Endodermal cell (in vitro differentiated cells): ENCODE measurements around the gene ADAMTSL4. TPM values are rescaled to one million over a fixed set of nuclear protein-coding genes. Genes with fewer than 3 reads are reported as not detected.

ENCODE experiments used
- DNase-seq: peaks from one replicate; pipeline ENCODE4 v3.0.0-alpha.2; 2017
- H3K27ac ChIP-seq: 2 replicates; pipeline ENCODE4 v1.5.1; 2013; ENCODE audit warnings: mild to moderate bottlenecking, low read depth, low read length, moderate library complexity
- H3K27me3 ChIP-seq: 2 replicates; pipeline ENCODE4 v1.6.1; 2013; ENCODE audit warnings: mild to moderate bottlenecking, low read length, moderate library complexity; ENCODE audit not compliant: insufficient read depth, control insufficient read depth, poor library complexity, severe bottlenecking
- H3K36me3 ChIP-seq: 2 replicates; pipeline ENCODE4 v1.7.0; 2013; ENCODE audit warnings: mild to moderate bottlenecking, low read length, moderate library complexity; ENCODE audit not compliant: control insufficient read depth, insufficient read depth
- H3K4me1 ChIP-seq: one replicate; pipeline ENCODE4 v1.7.0; 2013; ENCODE audit warnings: low read length; ENCODE audit not compliant: control insufficient read depth, insufficient read depth
- H3K4me3 ChIP-seq: 2 replicates; pipeline ENCODE4 v1.5.1; 2013; ENCODE audit warnings: mild to moderate bottlenecking, low read length, moderate library complexity
- H3K9ac ChIP-seq: 2 replicates; pipeline ENCODE4 v1.6.1; 2013; ENCODE audit warnings: mild to moderate bottlenecking, low read length, moderate library complexity; ENCODE audit not compliant: poor library complexity, severe bottlenecking; ENCODE audit errors: extremely low read depth
- H3K9me3 ChIP-seq: 2 replicates; pipeline ENCODE4 v1.6.1; 2013; ENCODE audit warnings: mild to moderate bottlenecking, low read length, moderate library complexity; ENCODE audit not compliant: control insufficient read depth
- H3K27ac Mint-ChIP-seq: 2 replicates; pipeline ENCODE4 v1.8.0; 2020; ENCODE audit warnings: mixed read lengths
- H3K27me3 Mint-ChIP-seq: 2 replicates; pipeline ENCODE4 v1.8.0; 2021; ENCODE audit warnings: mild to moderate bottlenecking, mixed read lengths; ENCODE audit not compliant: insufficient read depth
- H3K36me3 Mint-ChIP-seq: 2 replicates; pipeline ENCODE4 v1.8.0; 2020; ENCODE audit warnings: low read depth, mixed read lengths
- H3K4me1 Mint-ChIP-seq: 2 replicates; pipeline ENCODE4 v1.8.0; 2020; ENCODE audit warnings: mixed read lengths
- H3K4me3 Mint-ChIP-seq: 2 replicates; pipeline ENCODE4 v1.8.0; 2020; ENCODE audit warnings: mild to moderate bottlenecking, moderate library complexity, mixed read lengths
- H3K9me3 Mint-ChIP-seq: 2 replicates; pipeline ENCODE4 v1.8.0; 2020; ENCODE audit warnings: mild to moderate bottlenecking, mixed read lengths
- CTCF ChIP-seq: fragments of 200-600 bp; sonication (generic); conservative IDR thresholded peaks from 2 replicates; pipeline ENCODE4 v1.5.0; 2021; ENCODE audit warnings: antibody characterized with exemption, mild to moderate bottlenecking
- WGBS, 2 experiments: methylation state at CpG; one replicate each; pipeline versions ENCODE4 v1.1.5 to v1.1.7; 2013; ENCODE audit warnings: missing lambda C conversion rate in 2 of 2, mixed read lengths in 1 of 2; ENCODE audit not compliant: insufficient coverage in 1 of 2, insufficient read length in 1 of 2; 5-methylcytosine and 5-hydroxymethylcytosine counted together
- total RNA-seq, 2 donors: library from RNA; stranded (reverse); fragmentation: NEBNext Ultra II Directional in 1 of 2; extraction: Animal tissue kit (Norgen Biotek cat#: 25700) in 1 of 2; gene quantifications; 2 replicates in 1 of 2; 3 replicates in 1 of 2; pipeline ENCODE4 v1.2.1, GENCODE V29; 2021

The ADAMTSL4 gene
- total RNA-seq, 2 donors from 2014 or later = 3.7 to 3.9 TPM

DNA sequence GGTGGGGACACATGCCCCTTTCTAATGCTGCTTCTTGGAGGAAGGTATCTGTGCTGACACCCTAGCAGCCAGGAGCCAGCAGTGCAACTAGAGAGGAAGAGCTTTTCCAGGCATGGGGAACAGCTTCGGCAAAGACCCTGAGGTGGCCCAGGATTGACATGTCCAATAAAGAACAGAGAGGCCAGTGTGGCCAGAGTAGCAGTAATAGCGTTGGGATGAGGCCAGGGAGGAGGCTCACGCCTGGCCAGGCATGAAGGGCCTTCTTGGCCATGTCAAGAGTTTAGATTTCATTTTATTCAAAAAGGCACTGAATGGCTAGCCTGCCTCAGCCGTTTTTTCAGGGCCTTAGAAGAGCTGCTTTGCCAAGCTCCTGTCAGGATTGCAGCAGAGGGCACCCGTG lies 16.3 kb upstream of the ADAMTSL4 start:
- H3K9ac ChIP-seq = no peak overlapping the region
- no peaks in the 10 kb centered on the region for H3K27me3 Mint-ChIP-seq
- H3K4me3 ChIP-seq = no peak overlapping the region
- H3K36me3 ChIP-seq = no peaks in the 10 kb centered on the region
- H3K36me3 Mint-ChIP-seq = no peaks in the 10 kb centered on the region
- WGBS, 2 experiments = 72 to 74% methylated on average over 4 to 5 of the region's 5 CpGs
- no peak overlapping the region for H3K27ac Mint-ChIP-seq
- peaks cover 23% of the 10 kb centered on the region for H3K4me1 Mint-ChIP-seq
- no peak for TF ChIP-seq CTCF
- no peaks in the 10 kb centered on the region for H3K27me3 ChIP-seq
- no peak overlapping the region for H3K4me3 Mint-ChIP-seq
- H3K9me3 ChIP-seq = no peaks in the 10 kb centered on the region
- DNase-seq = no peak
- H3K4me1 ChIP-seq = no peaks in the 10 kb centered on the region
- no peak overlapping the region for H3K27ac ChIP-seq
- no peaks in the 10 kb centered on the region for H3K9me3 Mint-ChIP-seq

DNA sequence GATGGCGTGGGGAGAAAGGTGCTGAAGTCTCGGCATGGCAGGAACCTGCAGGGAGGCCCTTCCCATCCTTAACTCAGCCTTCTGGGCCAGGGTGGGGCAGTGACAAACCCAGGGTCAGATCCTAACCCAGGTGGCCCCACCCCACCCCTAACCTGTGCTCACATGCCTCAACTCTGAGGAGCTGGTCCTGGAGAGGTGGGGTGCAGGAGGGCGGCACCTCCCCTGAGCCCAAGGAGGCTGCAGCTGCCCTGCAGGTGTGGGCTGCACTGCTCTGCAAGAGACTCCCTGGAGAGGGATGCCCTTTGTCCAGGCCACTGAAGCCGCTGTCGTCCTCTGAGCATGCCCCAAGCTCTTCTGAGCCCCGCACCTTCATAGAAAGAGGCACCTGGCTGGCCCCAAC lies 15.2 kb upstream of the ADAMTSL4 start:
- no peak for DNase-seq
- Histone ChIP-seq H3K27me3 (no peaks in the 10 kb centered on the region), H3K4me3 (no peak overlapping the region), H3K36me3 (no peaks in the 10 kb centered on the region), H3K4me1 (no peaks in the 10 kb centered on the region), H3K27ac (no peak overlapping the region), H3K9ac (no peak overlapping the region), H3K9me3 (no peaks in the 10 kb centered on the region)
- Mint-ChIP-seq H3K36me3 (no peaks in the 10 kb centered on the region), H3K27me3 (no peaks in the 10 kb centered on the region), H3K9me3 (no peaks in the 10 kb centered on the region), H3K4me3 (no peak overlapping the region), H3K4me1 (peaks cover 28% of the 10 kb centered on the region), H3K27ac (no peak overlapping the region)
- WGBS, 2 experiments = 89 to 90% methylated on average over 6 of the region's 6 CpGs
- TF ChIP-seq CTCF = no peak

- Mint-ChIP-seq H3K36me3 (no peaks in the 10 kb centered on the region), H3K4me1 (peaks cover 20% of the 10 kb centered on the region), H3K27me3 (no peaks in the 10 kb centered on the region), H3K9me3 (no peaks in the 10 kb centered on the region), H3K4me3 (no peak overlapping the region), H3K27ac (no peak overlapping the region)
- Histone ChIP-seq H3K36me3 (no peaks in the 10 kb centered on the region), H3K4me1 (no peaks in the 10 kb centered on the region), H3K27me3 (no peaks in the 10 kb centered on the region), H3K9ac (no peak overlapping the region), H3K9me3 (no peaks in the 10 kb centered on the region), H3K4me3 (no peak overlapping the region), H3K27ac (no peak overlapping the region)
- TF ChIP-seq CTCF = no peak
- 88 to 92% methylated on average over 6 to 13 of the region's 14 CpGs for WGBS, 2 experiments
- DNase-seq = peak; percentile 70
Measured at GRCh38 chr1:150535511-150536287, 13.5 kb upstream of the ADAMTSL4 start.
